ENCODE data around the gene GSDME.

DNA sequence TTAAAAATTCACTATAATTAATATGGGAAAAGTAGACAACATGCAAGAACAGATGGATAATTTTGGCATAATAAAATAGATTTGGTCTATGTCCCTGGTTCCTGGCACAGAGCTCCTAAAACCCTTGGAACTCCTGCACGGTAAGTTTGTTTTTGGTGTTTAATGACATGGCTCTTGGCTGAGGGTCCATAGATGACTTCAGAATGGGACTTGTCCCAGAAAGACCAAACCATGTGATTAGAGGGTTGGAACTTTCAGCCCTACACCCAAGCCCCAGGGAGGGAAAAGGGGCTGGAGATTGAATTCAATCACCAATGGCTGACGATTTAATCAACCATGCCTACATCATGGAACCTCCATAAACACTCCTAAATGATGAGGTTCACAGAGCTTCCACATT, 12.6 kb upstream of the GSDME start:
- TF ChIP-seq, protein P1, sequence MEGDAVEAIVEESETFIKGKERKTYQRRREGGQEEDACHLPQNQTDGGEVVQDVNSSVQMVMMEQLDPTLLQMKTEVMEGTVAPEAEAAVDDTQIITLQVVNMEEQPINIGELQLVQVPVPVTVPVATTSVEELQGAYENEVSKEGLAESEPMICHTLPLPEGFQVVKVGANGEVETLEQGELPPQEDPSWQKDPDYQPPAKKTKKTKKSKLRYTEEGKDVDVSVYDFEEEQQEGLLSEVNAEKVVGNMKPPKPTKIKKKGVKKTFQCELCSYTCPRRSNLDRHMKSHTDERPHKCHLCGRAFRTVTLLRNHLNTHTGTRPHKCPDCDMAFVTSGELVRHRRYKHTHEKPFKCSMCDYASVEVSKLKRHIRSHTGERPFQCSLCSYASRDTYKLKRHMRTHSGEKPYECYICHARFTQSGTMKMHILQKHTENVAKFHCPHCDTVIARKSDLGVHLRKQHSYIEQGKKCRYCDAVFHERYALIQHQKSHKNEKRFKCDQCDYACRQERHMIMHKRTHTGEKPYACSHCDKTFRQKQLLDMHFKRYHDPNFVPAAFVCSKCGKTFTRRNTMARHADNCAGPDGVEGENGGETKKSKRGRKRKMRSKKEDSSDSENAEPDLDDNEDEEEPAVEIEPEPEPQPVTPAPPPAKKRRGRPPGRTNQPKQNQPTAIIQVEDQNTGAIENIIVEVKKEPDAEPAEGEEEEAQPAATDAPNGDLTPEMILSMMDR (IDR thresholded peaks at IDR 0.05; ENCODE audit: low read length): no peak
- TF ChIP-seq EZH2 (optimal IDR thresholded peaks at IDR 0.05; ENCODE audit: low read depth, low read length): no peak

All from MM.1S (cell line).